ENCODE data around the gene NFATC2IP. TPM values are rescaled to one million over a fixed set of nuclear protein-coding genes. Genes with fewer than 3 reads are reported as not detected.
"Not testable (repeated sequence)": the region's sequence is repeated elsewhere in the genome, so short reads cannot be mapped to it uniquely, and the experiment has no call there.

NFATC2IP gene
- polyA plus RNA-seq, 1 donor: 91.1 TPM

- DNase-seq: no peak
Measured at GRCh38 chr16:28967156-28967555, 16.4 kb downstream of the NFATC2IP start.

- not testable (repeated sequence) for DNase-seq
Measured at GRCh38 chr16:28969696-28970095, 19.0 kb downstream of the NFATC2IP start.

- peak; percentile 52 for DNase-seq
Measured at GRCh38 chr16:28974007-28974436, 23.3 kb downstream of the NFATC2IP start.

- peak; percentile 95 for DNase-seq
Measured at GRCh38 chr16:28974437-28975157, 23.9 kb downstream of the NFATC2IP start, which contains the start of gene SPNS1. Gene SPNS1 (plus strand): TSS chr16:28974778. CDS start chr16:28975152, 374 bp downstream.

- DNase-seq: no peak
Measured at GRCh38 chr16:28975158-28975599, 24.4 kb downstream of the NFATC2IP start.

GRCh38 chr16:28977703-28978662, 27.2 kb downstream of the NFATC2IP start:
- peak; percentile 7 for DNase-seq

GRCh38 chr16:28980330-28980729, 29.6 kb downstream of the NFATC2IP start:
- DNase-seq: not testable (repeated sequence)

GRCh38 chr16:28980929-28981328, 30.2 kb downstream of the NFATC2IP start:
- no peak for DNase-seq

GRCh38 chr16:28981517-28981916, 30.8 kb downstream of the NFATC2IP start:
- DNase-seq: no peak

- no peak for DNase-seq
Measured at GRCh38 chr16:28982418-28982817, 31.7 kb downstream of the NFATC2IP start.

GRCh38 chr16:28982949-28983348, 32.2 kb downstream of the NFATC2IP start:
- DNase-seq: no peak

GRCh38 chr16:28983644-28984043, 32.9 kb downstream of the NFATC2IP start:
- no peak for DNase-seq

GRCh38 chr16:28984091-28984490, 33.4 kb downstream of the NFATC2IP start:
- no peak for DNase-seq

- DNase-seq: no peak
Measured at GRCh38 chr16:28984619-28985135, 33.9 kb downstream of the NFATC2IP start, which contains the start of gene LAT. Gene LAT (plus strand): TSS chr16:28985052. CDS start chr16:28985418, 366 bp downstream.

GRCh38 chr16:28985211-28986041, 34.7 kb downstream of the NFATC2IP start:
- no peak for DNase-seq

GRCh38 chr16:28986046-28986445, 35.3 kb downstream of the NFATC2IP start:
- no peak for DNase-seq

- no peak for DNase-seq
Measured at GRCh38 chr16:28986492-28986891, 35.8 kb downstream of the NFATC2IP start.

GRCh38 chr16:28987170-28987853, 36.6 kb downstream of the NFATC2IP start:
- no peak for DNase-seq

- no peak for DNase-seq
Measured at GRCh38 chr16:28989363-28989762, 38.6 kb downstream of the NFATC2IP start.

GRCh38 chr16:28990375-28991040, 39.8 kb downstream of the NFATC2IP start:
- no peak for DNase-seq
